ENCODE results near the gene MMEL1. TPM values are rescaled to one million over a fixed set of nuclear protein-coding genes. Genes with fewer than 3 reads are reported as not detected.

The MMEL1 gene
- total RNA-seq, 2 donors from 2014 or later, result not detected

GRCh38 chr1:2543543-2544092 lies 89.2 kb downstream of the MMEL1 start:
- no peaks in the 10 kb centered on the region for H3K9me3 ChIP-seq
- no peak overlapping the region for H3K27ac ChIP-seq
- intact Hi-C loops (cut with DNase I), result no loop called here
- H3K36me3 ChIP-seq (replicated peaks in 1 of 2; ENCODE audit: insufficient read depth in 1 of 2, low read depth in 2 of 2), result no peaks in the 10 kb centered on the region
- H3K4me1 ChIP-seq, result peaks cover 37% of the 10 kb centered on the region
- peaks cover 0 to 4% of the 10 kb centered on the region in 2 donors for H3K27me3 ChIP-seq
- H3K4me3 ChIP-seq, result no peak overlapping the region
- no peak for TF ChIP-seq POLR2A (IDR thresholded peaks at IDR 0.05)
- no peak for TF ChIP-seq CTCF (IDR thresholded peaks at IDR 0.05)
- DNase-seq, result no peak
- 58% methylated on average over 16 of the region's 26 CpGs; no CpG with 5 or more reads in 1 of the 2 donors for WGBS, 2 donors
- ATAC-seq, result no peak

GRCh38 chr1:2542246-2542915 lies 90.4 kb downstream of the MMEL1 start:
- ATAC-seq (no peak), DNase-seq (no peak)
- H3K27ac ChIP-seq, result no peak overlapping the region
- TF ChIP-seq CTCF (IDR thresholded peaks at IDR 0.05), result no peak
- TF ChIP-seq POLR2A (IDR thresholded peaks at IDR 0.05), result no peak
- peaks cover 26% of the 10 kb centered on the region for H3K4me1 ChIP-seq
- intact Hi-C loops (cut with DNase I), result no loop called here
- 81 to 88% methylated on average over 2 to 11 of the region's 11 CpGs for WGBS, 2 donors
- no peaks in the 10 kb centered on the region for H3K9me3 ChIP-seq
- H3K4me3 ChIP-seq, result no peak overlapping the region
- no peaks in the 10 kb centered on the region for H3K36me3 ChIP-seq (replicated peaks in 1 of 2; ENCODE audit: insufficient read depth in 1 of 2, low read depth in 2 of 2)
- H3K27me3 ChIP-seq, result peaks cover 0 to 4% of the 10 kb centered on the region in 2 donors

- intact Hi-C loops (cut with DNase I), result no loop called here
- ATAC-seq (no peak), DNase-seq (peak in 2 of 4 donors; percentile 57 to 59)
- Histone ChIP-seq H3K9me3 (no peaks in the 10 kb centered on the region), H3K27ac (no peak overlapping the region), H3K4me1 (peaks cover 20% of the 10 kb centered on the region), H3K4me3 (no peak overlapping the region), H3K27me3 (peaks cover 0 to 4% of the 10 kb centered on the region in 2 donors), H3K36me3 (replicated peaks in 1 of 2; ENCODE audit: insufficient read depth in 1 of 2, low read depth in 2 of 2) (no peaks in the 10 kb centered on the region)
- WGBS, 2 donors, result 67 to 70% methylated on average over 23 to 25 of the region's 25 CpGs
- TF ChIP-seq CTCF (IDR thresholded peaks at IDR 0.05) (no peak), POLR2A (IDR thresholded peaks at IDR 0.05) (no peak)
These were observed 91.1 kb downstream of the MMEL1 start for GRCh38 chr1:2541619-2542245.

GRCh38 chr1:2540816-2541492 lies 91.9 kb downstream of the MMEL1 start:
- H3K9me3 ChIP-seq, result no peaks in the 10 kb centered on the region
- DNase-seq (no peak), ATAC-seq (no peak)
- intact Hi-C loops (cut with DNase I), result no loop called here
- 25 to 55% methylated on average over 6 to 14 of the region's 39 CpGs for WGBS, 2 donors
- H3K4me1 ChIP-seq, result peaks cover 14% of the 10 kb centered on the region
- H3K27ac ChIP-seq, result no peak overlapping the region
- H3K27me3 ChIP-seq, result peaks cover 0 to 4% of the 10 kb centered on the region in 2 donors
- H3K4me3 ChIP-seq, result no peak overlapping the region
- TF ChIP-seq POLR2A (IDR thresholded peaks at IDR 0.05), result no peak
- no peak for TF ChIP-seq CTCF (IDR thresholded peaks at IDR 0.05)
- H3K36me3 ChIP-seq (replicated peaks in 1 of 2; ENCODE audit: insufficient read depth in 1 of 2, low read depth in 2 of 2), result no peaks in the 10 kb centered on the region

Other genes starting within 250 kb of the MMEL1 start
- gene MORN1, start 241.5 kb downstream of the MMEL1 start, total RNA-seq, result 10 to 100 TPM in 1 of 2 donors, 1 to 10 TPM in 1; 7.0 to 17.8 TPM
- 10 to 100 TPM; 50.3 to 57.7 TPM for gene RER1, start 241.2 kb downstream of the MMEL1 start, total RNA-seq
- 10 to 100 TPM; 18.1 to 26.5 TPM for gene PEX10, start 220.5 kb downstream of the MMEL1 start, total RNA-seq
- gene PLCH2, start 156.7 kb downstream of the MMEL1 start, total RNA-seq, result 10 to 100 TPM in 1 of 2 donors, 1 to 10 TPM in 1; 5.7 to 27.4 TPM
- gene PANK4, start 106.4 kb downstream of the MMEL1 start, total RNA-seq, result 10 to 100 TPM; 13.7 to 31.3 TPM
- gene HES5, start 102.8 kb downstream of the MMEL1 start, total RNA-seq, result not detected
- gene TNFRSF14, start 76.6 kb downstream of the MMEL1 start, total RNA-seq, result 10 to 100 TPM; 25.9 to 58.3 TPM
- gene PRXL2B, start 46.2 kb downstream of the MMEL1 start, total RNA-seq, result 1 to 10 TPM; 5.6 to 8.8 TPM
- under 1 TPM; under 0.01 to 0.52 TPM for gene TTC34, start 168.7 kb upstream of the MMEL1 start, total RNA-seq

Measured in body of pancreas (tissue), 4 donors.